SK-N-SH treated with all-trans-retinoic acid at 6 μM for 48 hours (cell line): ENCODE results near the gene KIF26A.

ENCODE experiments used
- ARNTL ChIP-seq: fragments of 450-650 bp; formaldehyde crosslinking; IDR thresholded peaks from 2 replicates; pipeline ENCODE4 v1.5.0; 2020; ENCODE audit warnings: low read depth, mild to moderate bottlenecking, moderate library complexity, borderline replicate concordance
- CSDC2 ChIP-seq: fragments of 250-450 bp; sonication (Bioruptor Pico); IDR thresholded peaks from 2 replicates; pipeline ENCODE4 v1.5.0; 2020; ENCODE audit warnings: mild to moderate bottlenecking, moderate library complexity
- OSR1 ChIP-seq: fragments of 250-450 bp; sonication (Bioruptor Pico); IDR thresholded peaks from 2 replicates; pipeline ENCODE4 v1.8.0; 2022; ENCODE audit warnings: moderate library complexity, mild to moderate bottlenecking, inconsistent platforms
- TSHZ2 ChIP-seq: fragments of 250-450 bp; sonication (Bioruptor Pico); IDR thresholded peaks from 2 replicates; pipeline ENCODE4 v1.5.0; 2020; ENCODE audit warnings: mild to moderate bottlenecking, moderate library complexity
- ZNF565 ChIP-seq: fragments of 450-650 bp; formaldehyde crosslinking; conservative IDR thresholded peaks from 2 replicates; pipeline ENCODE4 v1.5.0; 2020; ENCODE audit warnings: low read depth, mild to moderate bottlenecking, moderate library complexity
- ZNF70 ChIP-seq: fragments of 450-650 bp; formaldehyde crosslinking; IDR thresholded peaks from 2 replicates; pipeline ENCODE4 v1.5.0; 2020; ENCODE audit warnings: mild to moderate bottlenecking, moderate library complexity
- ZNF8 ChIP-seq: fragments of 450-650 bp; formaldehyde crosslinking; IDR thresholded peaks from 2 replicates; pipeline ENCODE4 v1.5.0; 2020; ENCODE audit warnings: mild to moderate bottlenecking, moderate library complexity

- TF ChIP-seq ZNF565 (CRISPR knock-in tag) (no peak), ARNTL (CRISPR knock-in tag) (no peak), ZNF70 (no peak), ZNF8 (CRISPR knock-in tag) (no peak), CSDC2 (no peak), TSHZ2 (CRISPR knock-in tag) (no peak), OSR1 (CRISPR knock-in tag) (no peak)
Measured at GRCh38 chr14:104169699-104170479, 31.5 kb downstream of the KIF26A start.
